GM18502 (cell line): ENCODE results near the gene ST8SIA6.
"Not testable (repeated sequence)": the region's sequence is repeated elsewhere in the genome, so short reads cannot be mapped to it uniquely, and the experiment has no call there.

Experiments used
- ATAC-seq: cut with Tn5 transposase; IDR thresholded peaks from one replicate; pipeline ENCODE4 v1.9.1; 2021; ENCODE audit warnings: mild to moderate bottlenecking; ENCODE audit not compliant: unreplicated experiment, poor library complexity

Gene ST8SIA6, protein sequence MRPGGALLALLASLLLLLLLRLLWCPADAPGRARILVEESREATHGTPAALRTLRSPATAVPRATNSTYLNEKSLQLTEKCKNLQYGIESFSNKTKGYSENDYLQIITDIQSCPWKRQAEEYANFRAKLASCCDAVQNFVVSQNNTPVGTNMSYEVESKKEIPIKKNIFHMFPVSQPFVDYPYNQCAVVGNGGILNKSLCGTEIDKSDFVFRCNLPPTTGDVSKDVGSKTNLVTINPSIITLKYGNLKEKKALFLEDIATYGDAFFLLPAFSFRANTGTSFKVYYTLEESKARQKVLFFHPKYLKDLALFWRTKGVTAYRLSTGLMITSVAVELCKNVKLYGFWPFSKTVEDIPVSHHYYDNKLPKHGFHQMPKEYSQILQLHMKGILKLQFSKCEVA

DNA sequence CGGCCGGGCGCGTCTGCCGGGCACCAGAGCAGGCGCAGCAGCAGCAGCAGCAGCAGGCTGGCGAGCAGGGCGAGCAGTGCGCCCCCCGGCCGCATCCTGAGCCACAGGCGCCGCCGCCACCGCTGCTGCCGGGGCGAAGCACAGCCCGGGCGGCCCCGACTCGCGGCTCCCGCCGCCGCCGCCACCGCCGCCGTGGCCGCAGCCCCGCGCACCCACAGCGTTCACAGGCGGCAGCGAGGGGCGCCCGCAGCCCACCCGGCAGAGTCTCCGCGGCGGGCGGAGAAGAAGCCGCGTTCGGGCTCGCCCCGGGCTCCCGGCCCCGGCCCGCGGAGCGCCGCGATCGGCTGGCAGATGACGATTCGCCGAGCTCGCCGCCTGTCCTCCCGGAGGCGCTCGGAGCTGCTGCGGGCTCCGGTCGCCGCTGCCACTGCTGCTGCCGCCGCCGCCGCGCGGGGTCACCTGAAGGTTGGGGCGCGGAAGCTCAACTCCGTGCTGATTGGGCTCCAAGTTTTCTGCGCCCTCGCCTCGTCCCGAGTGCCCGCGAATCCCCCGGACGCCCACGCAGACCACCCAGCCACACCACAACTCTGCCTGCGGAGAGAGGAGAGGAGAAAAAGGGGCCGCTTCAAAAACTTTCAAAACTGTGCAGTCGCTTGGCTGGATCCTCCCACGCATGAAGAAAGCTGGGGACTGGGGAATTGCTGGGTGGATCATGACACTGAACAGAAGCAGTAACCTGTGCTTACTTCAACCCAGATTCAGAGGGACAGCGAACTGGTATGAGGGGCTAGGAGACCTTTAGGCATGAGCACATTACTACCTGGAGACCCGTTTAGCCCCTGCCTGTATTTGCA, at the start of gene ST8SIA6:
Gene ST8SIA6 (minus strand): TSS at position 435 of the 854 bp plus-strand sequence. CDS start 340 bp downstream, at position 95.
- ATAC-seq, result peak; percentile 76

DNA sequence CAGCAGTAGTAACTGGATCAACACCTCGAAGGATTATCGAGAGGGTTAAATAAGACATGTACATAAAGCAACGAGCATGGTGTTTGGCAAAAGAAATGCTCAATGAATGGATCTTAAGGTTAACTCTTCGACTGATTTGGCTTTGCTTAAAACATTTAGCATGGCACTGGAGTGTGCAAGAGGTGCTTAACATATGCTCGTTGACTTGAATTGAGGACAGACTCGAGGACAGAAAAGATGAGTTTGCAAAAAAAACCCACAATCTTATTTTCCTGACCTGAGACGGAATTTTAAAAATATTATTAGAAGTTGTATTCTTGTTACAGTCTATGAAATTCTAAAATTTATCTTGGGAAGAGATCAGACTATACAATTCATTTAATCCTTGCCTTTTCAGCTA, 49.4 kb upstream of the ST8SIA6 start:
- ATAC-seq, result no peak

- ATAC-seq, result no peak
Observed at GRCh38 chr10:17502814-17503213, 48.4 kb upstream of the ST8SIA6 start.

DNA sequence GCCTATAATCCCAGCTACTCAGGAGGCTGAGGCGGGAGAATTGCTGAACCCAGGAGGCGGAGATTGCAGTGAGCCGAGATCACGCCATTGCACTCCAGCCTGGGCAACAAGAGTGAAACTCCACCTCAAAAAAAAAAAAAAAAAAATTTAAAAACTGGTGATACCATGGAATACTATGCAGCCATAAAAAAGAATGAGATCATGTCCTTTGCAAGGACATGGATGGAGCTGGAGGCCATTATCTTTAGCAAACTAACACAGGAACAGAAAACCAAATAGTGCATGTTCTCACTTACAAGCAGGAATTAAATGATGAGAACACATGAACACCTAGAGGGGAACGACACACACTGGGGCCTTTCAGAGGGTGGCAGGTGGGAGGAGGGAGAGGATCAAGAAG, 44.6 kb upstream of the ST8SIA6 start:
- ATAC-seq, result not testable (repeated sequence)

DNA sequence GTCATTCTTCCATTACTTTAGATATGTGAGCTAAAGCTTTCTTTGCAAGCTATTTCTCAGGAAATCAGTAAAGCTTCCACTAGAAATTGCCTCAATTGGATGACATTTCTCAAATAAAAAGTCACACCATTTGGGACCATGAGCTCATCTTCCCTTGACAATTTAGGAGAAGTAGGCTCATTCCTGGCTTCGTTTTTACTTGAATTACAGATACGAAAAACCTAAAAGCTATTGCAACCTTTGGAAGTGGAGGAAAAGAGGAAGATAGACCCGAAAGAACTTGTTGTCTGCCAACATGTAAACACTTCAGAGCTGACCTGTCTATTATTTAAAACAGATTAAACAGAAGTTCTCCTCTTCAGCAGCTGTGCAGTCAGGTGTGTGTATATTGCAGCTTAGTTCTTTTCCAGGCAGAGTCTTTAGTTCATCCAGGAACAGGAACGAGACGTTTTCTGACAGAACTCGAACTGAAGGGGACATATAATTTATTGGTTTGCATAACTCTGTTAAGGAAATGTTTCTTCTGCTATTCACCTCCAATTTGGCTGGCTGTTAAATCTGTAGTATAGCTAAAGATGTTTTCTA, 43.1 kb upstream of the ST8SIA6 start:
- no peak for ATAC-seq

- ATAC-seq, result no peak
Observed at GRCh38 chr10:17494626-17495260, 40.3 kb upstream of the ST8SIA6 start.

GRCh38 chr10:17488848-17489247, 34.5 kb upstream of the ST8SIA6 start:
- no peak for ATAC-seq

- no peak for ATAC-seq
Observed at GRCh38 chr10:17483079-17483478, 28.7 kb upstream of the ST8SIA6 start.

DNA sequence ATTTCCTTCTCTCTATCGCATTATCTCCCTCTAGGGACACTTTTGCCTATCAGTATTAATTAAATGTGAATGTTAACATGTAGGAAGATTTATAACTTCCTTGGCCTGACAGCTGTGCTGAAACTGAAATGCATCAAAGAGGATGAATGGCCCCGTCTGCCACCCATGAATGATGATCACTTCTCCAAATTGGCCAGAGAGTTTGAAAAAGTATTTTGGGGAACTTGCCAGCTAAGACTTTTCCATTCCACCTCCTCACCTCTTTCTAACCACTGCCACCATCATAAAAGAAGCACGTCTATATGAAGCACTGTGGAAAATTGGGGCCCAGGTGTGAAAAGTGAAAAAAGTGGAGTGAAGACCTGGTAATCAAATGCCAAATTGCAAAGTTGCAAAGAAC, 25.4 kb upstream of the ST8SIA6 start:
- no peak for ATAC-seq

GRCh38 chr10:17479015-17479615, 24.7 kb upstream of the ST8SIA6 start:
- no peak for ATAC-seq

- no peak for ATAC-seq
Observed at GRCh38 chr10:17476073-17476472, 21.7 kb upstream of the ST8SIA6 start.

GRCh38 chr10:17475661-17476060, 21.3 kb upstream of the ST8SIA6 start:
- ATAC-seq, result no peak

- no peak for ATAC-seq
Observed at GRCh38 chr10:17474595-17475323, 20.4 kb upstream of the ST8SIA6 start.

DNA sequence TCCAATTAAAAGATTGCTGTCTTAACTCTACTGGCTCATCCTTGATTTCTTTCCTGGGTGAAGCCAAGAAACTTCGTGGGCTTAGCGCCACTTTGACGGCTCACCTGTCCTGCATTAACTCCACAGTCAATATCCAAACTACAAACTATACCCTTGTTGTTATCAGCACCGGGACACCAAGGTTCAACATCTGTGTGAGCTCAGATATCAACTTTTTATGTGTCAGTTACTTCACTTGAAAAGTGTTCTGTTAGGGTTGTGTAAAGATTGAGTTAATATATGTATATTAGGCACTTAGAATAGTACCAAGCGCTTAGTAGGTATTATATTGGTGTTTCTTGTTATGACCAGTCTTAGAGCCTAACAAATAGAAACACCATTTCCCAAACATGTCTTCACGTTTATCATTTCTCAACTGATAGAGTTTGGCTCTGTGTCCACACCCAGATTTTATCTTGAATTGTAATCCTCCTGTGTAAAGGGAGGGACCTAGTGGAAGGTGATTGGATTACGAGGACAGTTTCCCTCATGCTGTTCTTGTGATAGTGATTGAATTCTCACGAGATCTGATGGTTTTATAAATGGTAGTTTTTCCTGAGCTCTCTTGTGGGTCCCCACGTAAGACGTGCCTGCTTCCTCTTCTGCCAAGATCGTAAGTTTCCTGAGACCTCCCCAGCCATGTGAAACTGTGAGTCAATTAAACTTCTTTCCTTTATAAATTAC, 19.0 kb upstream of the ST8SIA6 start:
- ATAC-seq, result no peak

DNA sequence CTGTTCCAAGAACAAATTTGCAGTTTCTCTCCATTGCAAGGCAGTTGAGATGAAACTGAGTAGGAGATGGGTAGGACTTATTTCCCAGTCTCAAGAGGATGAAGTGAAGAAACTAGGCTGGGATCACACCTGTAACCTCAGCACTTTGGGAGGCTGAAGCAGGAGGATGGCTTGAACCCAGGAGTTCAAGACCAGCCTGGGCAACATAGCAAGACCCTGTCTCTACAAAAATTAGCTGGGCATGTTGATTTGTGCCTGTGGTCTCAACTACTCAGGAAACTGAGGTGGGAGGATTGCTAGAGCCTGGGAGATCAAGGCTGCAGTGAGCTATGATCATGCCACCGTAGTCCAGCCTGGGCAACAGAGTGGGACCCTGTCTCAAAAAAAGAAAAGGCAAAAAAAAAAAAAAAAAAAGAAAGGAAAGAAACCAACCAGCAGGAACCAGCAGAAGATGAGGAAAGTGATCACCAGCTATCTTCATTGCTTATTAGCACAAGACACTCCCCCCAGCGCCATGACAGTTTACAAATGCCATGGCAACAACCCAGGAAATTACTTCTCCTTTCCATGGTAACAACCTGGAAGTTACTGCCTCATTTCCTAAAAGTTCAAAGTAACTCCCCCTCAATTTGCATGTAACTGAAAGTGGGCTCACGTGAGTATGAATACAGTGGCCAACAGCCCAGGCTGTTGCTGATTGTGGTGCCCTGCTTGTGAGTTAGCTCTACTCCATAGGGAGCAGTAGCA, 18.3 kb upstream of the ST8SIA6 start:
- no peak for ATAC-seq

- ATAC-seq, result no peak
Observed at GRCh38 chr10:17470246-17470645, 15.9 kb upstream of the ST8SIA6 start.

DNA sequence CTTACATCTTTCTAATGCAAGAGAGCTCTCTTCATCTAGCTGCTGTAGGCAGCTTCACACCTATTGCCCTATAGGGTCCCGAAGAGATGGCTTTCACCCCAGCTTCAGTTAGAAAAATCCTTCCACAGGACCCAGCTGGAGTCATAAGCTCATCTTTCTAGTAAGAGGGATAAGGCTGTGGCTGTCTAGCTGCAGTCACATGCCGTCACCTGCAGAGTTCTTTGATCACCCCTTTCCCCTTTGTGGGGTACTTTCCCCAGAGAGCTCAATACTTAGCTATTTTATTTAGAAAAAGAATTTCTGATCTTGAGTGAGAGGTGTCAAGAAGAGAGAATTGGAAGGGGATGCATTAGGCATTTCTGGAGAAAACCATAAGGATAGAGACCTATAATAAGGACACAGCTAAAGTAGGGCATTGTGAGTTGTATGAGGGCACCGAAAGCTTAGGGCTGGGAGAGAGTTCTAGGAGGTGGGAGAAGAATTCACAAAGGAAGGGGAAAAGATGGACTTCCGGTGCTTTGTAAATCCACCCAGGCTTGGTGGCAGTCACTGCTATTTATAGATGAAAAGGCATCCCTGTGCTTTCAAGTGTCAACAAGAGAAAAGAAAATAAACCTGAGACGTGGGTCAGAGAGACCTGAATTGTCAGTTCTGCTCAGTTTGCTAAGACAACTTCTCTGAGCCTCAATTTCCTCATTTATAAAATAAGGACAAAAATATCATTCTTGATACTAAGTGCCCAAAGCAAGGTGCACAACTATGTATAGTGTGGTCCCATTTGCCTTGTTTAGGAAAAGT, 11.1 kb upstream of the ST8SIA6 start:
- ATAC-seq, result no peak
